GM18909 (cell line): ENCODE results near the gene SLC12A4.
A peak's percentile ranks its signal among the peaks of the same experiment; 100 is the strongest.
"Not testable (repeated sequence)": the region's sequence is repeated elsewhere in the genome, so short reads cannot be mapped to it uniquely, and the experiment has no call there.

Source experiments
- ATAC-seq: cut with Tn5 transposase; IDR thresholded peaks from one replicate; pipeline ENCODE4 v1.9.1; 2021; ENCODE audit warnings: mild to moderate bottlenecking; ENCODE audit not compliant: unreplicated experiment, poor library complexity

The SLC12A4 gene

GRCh38 chr16:67989322-67990017 lies 21.0 kb upstream of the SLC12A4 start:
- no peak for ATAC-seq

GRCh38 chr16:67988675-67989074 lies 20.2 kb upstream of the SLC12A4 start:
- no peak for ATAC-seq

- no peak for ATAC-seq
Measured at GRCh38 chr16:67987460-67988160, 19.2 kb upstream of the SLC12A4 start.

- ATAC-seq: no peak
Measured at GRCh38 chr16:67986949-67987348, 18.5 kb upstream of the SLC12A4 start.

GRCh38 chr16:67982011-67982696 lies 13.7 kb upstream of the SLC12A4 start:
- ATAC-seq: no peak

- ATAC-seq: no peak
Measured at GRCh38 chr16:67979955-67980678, 11.7 kb upstream of the SLC12A4 start, which contains the start of gene DPEP3. DPEP3 (minus strand) TSS chr16:67980499; CDS start chr16:67980380, 119 bp downstream.

GRCh38 chr16:67977469-67978227 lies 9.2 kb upstream of the SLC12A4 start:
- ATAC-seq: no peak

GRCh38 chr16:67977005-67977404 lies 8.6 kb upstream of the SLC12A4 start:
- ATAC-seq: no peak

- ATAC-seq: no peak
Measured at GRCh38 chr16:67976205-67976604, 7.8 kb upstream of the SLC12A4 start.

GRCh38 chr16:67975321-67976105 lies 7.1 kb upstream of the SLC12A4 start:
- no peak for ATAC-seq

GRCh38 chr16:67972285-67972684 lies 3.8 kb upstream of the SLC12A4 start:
- ATAC-seq: not testable (repeated sequence)

- ATAC-seq: no peak
Measured at GRCh38 chr16:67971111-67971510, 2.7 kb upstream of the SLC12A4 start.

- ATAC-seq: peak; percentile 1
Measured at GRCh38 chr16:67969254-67970039, 1.0 kb upstream of the SLC12A4 start.

GRCh38 chr16:67967958-67968399 lies 458 bp downstream of the SLC12A4 start:
- ATAC-seq: peak; percentile 29

- peak; percentile 3 for ATAC-seq
Measured at GRCh38 chr16:67967183-67967957, 1.1 kb downstream of the SLC12A4 start.

- no peak for ATAC-seq
Measured at GRCh38 chr16:67966549-67967182, 1.8 kb downstream of the SLC12A4 start.
